Activated CD4-positive, alpha-beta memory T cell treated with anti-CD3 and anti-CD28 coated beads for 36 hours (primary cell): ENCODE results near the gene AMPD2. TPM values are rescaled to one million over a fixed set of nuclear protein-coding genes. Genes with fewer than 3 reads are reported as not detected.

Experiments
- CTCF ChIA-PET: fragments of 350-600 bp; sonication (Branson Sonifier 250); formaldehyde crosslinking; loops from one replicate; lab custom pipeline; 2021; ENCODE audit warnings: antibody characterized with exemption, inconsistent platforms; lab: Charles Lee
- POLR2A ChIA-PET: fragments of 350-600 bp; sonication (Branson Sonifier 250); formaldehyde crosslinking; loops from one replicate; lab custom pipeline; 2021; ENCODE audit warnings: antibody characterized with exemption; lab: Charles Lee
- DNase-seq: peaks from one replicate; pipeline ENCODE4 v3.0.0-alpha.2; 2020
- H3K27ac Mint-ChIP-seq: one replicate; pipeline ENCODE4 v1.8.0; 2021; ENCODE audit warnings: mixed read lengths
- H3K27me3 Mint-ChIP-seq: one replicate; pipeline ENCODE4 v1.8.0; 2021; ENCODE audit warnings: mixed read lengths
- H3K36me3 Mint-ChIP-seq: one replicate; pipeline ENCODE4 v1.8.0; 2021; ENCODE audit warnings: mixed read lengths
- H3K4me1 Mint-ChIP-seq: one replicate; pipeline ENCODE4 v1.8.0; 2021; ENCODE audit warnings: low read depth, mixed read lengths
- H3K4me3 Mint-ChIP-seq: one replicate; pipeline ENCODE4 v1.8.0; 2021; ENCODE audit warnings: mild to moderate bottlenecking, mixed read lengths
- H3K9me3 Mint-ChIP-seq: one replicate; pipeline ENCODE4 v1.8.0; 2021; ENCODE audit warnings: mixed read lengths
- intact Hi-C: fragments of 100-400 bp; cut with micrococcal nuclease; formaldehyde crosslinking; loops from one replicate; pipeline ENCODE4 v1.15.1; 2023
- total RNA-seq, 2 experiments: library from RNA; stranded (reverse); gene quantifications; one replicate each; pipeline ENCODE4 v1.2.3, GENCODE V29; 2021

The AMPD2 gene
- total RNA-seq, 2 experiments from 2014 or later = 79.1 to 93.3 TPM

- Mint-ChIP-seq H3K27ac (no peak overlapping the region), H3K36me3 (no peaks in the 10 kb centered on the region), H3K9me3 (no peaks in the 10 kb centered on the region), H3K4me3 (no peak overlapping the region), H3K4me1 (peaks cover 5% of the 10 kb centered on the region), H3K27me3 (no peaks in the 10 kb centered on the region)
- POLR2A ChIA-PET = interaction anchor here (1.2 to 1.8 kb wide), 3 partner anchors 11 to 94 kb away, joined by 3 to 10 read pairs (median 6); partner anchors contain the start of gene GNAI3
- intact Hi-C loops = loop anchor here (1.0 kb wide), 1 partner anchor 94 kb away; no protein-coding TSS in a partner anchor
- peak; percentile 93 for DNase-seq
- CTCF ChIA-PET = interaction anchor here (0.5 to 10.9 kb wide), 79 partner anchors 10 to 1524 kb away, joined by 3 to 242 read pairs (median 4); partner anchors contain the start of genes AHCYL1, AMIGO1, AMPD2 and EPS8L3
These were observed 20.7 kb downstream of the AMPD2 start for GRCh38 chr1:109640285-109640865.

- peaks cover 3% of the 10 kb centered on the region for H3K4me1 Mint-ChIP-seq
- intact Hi-C loops = no loop called here
- H3K27me3 Mint-ChIP-seq = no peaks in the 10 kb centered on the region
- CTCF ChIA-PET = interaction anchor here (0.6 to 10.9 kb wide), 45 partner anchors 10 to 528 kb away, joined by 3 to 242 read pairs (median 9); partner anchors contain the start of genes AHCYL1, AMPD2, GNAI3 and GNAT2
- H3K27ac Mint-ChIP-seq = no peak overlapping the region
- POLR2A ChIA-PET = interaction anchor here (1.2 to 1.8 kb wide), 2 partner anchors 93 to 95 kb away, joined by 6 to 10 read pairs; partner anchors contain the start of gene GNAI3
- no peaks in the 10 kb centered on the region for H3K9me3 Mint-ChIP-seq
- H3K4me3 Mint-ChIP-seq = no peak overlapping the region
- no peaks in the 10 kb centered on the region for H3K36me3 Mint-ChIP-seq
- no peak for DNase-seq
These were observed 21.6 kb downstream of the AMPD2 start for GRCh38 chr1:109641078-109641740.

GRCh38 chr1:109641861-109642260 lies 22.2 kb downstream of the AMPD2 start:
- Mint-ChIP-seq H3K4me3 (no peak overlapping the region), H3K27me3 (no peaks in the 10 kb centered on the region), H3K27ac (no peak overlapping the region), H3K9me3 (no peaks in the 10 kb centered on the region), H3K36me3 (no peaks in the 10 kb centered on the region), H3K4me1 (peaks cover 3% of the 10 kb centered on the region)
- DNase-seq = no peak
- POLR2A ChIA-PET = no interaction called here
- intact Hi-C loops = no loop called here
- CTCF ChIA-PET = interaction anchor here (1.5 to 10.9 kb wide), 14 partner anchors 9 to 527 kb away, joined by 4 to 242 read pairs (median 40); partner anchors contain the start of genes AHCYL1, GNAI3, GPR61 and GSTM4

GRCh38 chr1:109642626-109643025 lies 23.0 kb downstream of the AMPD2 start:
- DNase-seq = no peak
- POLR2A ChIA-PET = no interaction called here
- intact Hi-C loops = loop anchor here (1.0 kb wide), 2 partner anchors 131 to 342 kb away; partner anchors contain the start of gene AHCYL1
- Mint-ChIP-seq H3K27me3 (no peaks in the 10 kb centered on the region), H3K27ac (no peak overlapping the region), H3K4me1 (peaks cover 3% of the 10 kb centered on the region), H3K9me3 (no peaks in the 10 kb centered on the region), H3K4me3 (no peak overlapping the region), H3K36me3 (no peaks in the 10 kb centered on the region)
- CTCF ChIA-PET = interaction anchor here (0.7 to 10.9 kb wide), 9 partner anchors 8 to 342 kb away, joined by 3 to 242 read pairs (median 6); partner anchors contain the start of genes AHCYL1 and GNAI3

- intact Hi-C loops = loop anchor here (1.0 kb wide), 2 partner anchors 130 to 341 kb away; partner anchors contain the start of gene AHCYL1
- no peak overlapping the region for H3K27ac Mint-ChIP-seq
- DNase-seq = peak; percentile 93
- ChIA-PET POLR2A (no interaction called here), CTCF (interaction anchor here (0.7 to 10.9 kb wide), 10 partner anchors 7 to 341 kb away, joined by 3 to 242 read pairs (median 6); partner anchors contain the start of genes AHCYL1 and GNAI3)
- no peaks in the 10 kb centered on the region for H3K27me3 Mint-ChIP-seq
- no peaks in the 10 kb centered on the region for H3K36me3 Mint-ChIP-seq
- H3K4me3 Mint-ChIP-seq = no peak overlapping the region
- H3K9me3 Mint-ChIP-seq = no peaks in the 10 kb centered on the region
- peaks cover 3% of the 10 kb centered on the region for H3K4me1 Mint-ChIP-seq
These were observed 24.0 kb downstream of the AMPD2 start for GRCh38 chr1:109643385-109644230.

- intact Hi-C loops = no loop called here
- Mint-ChIP-seq H3K4me3 (no peak overlapping the region), H3K4me1 (peaks cover 3% of the 10 kb centered on the region), H3K9me3 (no peaks in the 10 kb centered on the region), H3K27me3 (no peaks in the 10 kb centered on the region), H3K36me3 (no peaks in the 10 kb centered on the region), H3K27ac (no peak overlapping the region)
- ChIA-PET POLR2A (no interaction called here), CTCF (interaction anchor here (0.7 to 10.7 kb wide), 5 partner anchors 6 to 339 kb away, joined by 4 to 242 read pairs (median 10); partner anchors contain the start of gene AHCYL1)
- DNase-seq = no peak
These were observed 25.0 kb downstream of the AMPD2 start for GRCh38 chr1:109644670-109645069.

- Mint-ChIP-seq H3K27ac (no peak overlapping the region), H3K4me1 (no peaks in the 10 kb centered on the region), H3K9me3 (no peaks in the 10 kb centered on the region), H3K4me3 (no peak overlapping the region), H3K27me3 (peaks cover 9% of the 10 kb centered on the region), H3K36me3 (no peaks in the 10 kb centered on the region)
- ChIA-PET CTCF (interaction anchor here (1.0 to 5.4 kb wide), 8 partner anchors 8 to 425 kb away, joined by 3 to 115 read pairs (median 6); partner anchors contain the start of genes AHCYL1 and GNAI3), POLR2A (no interaction called here)
- DNase-seq = no peak
- intact Hi-C loops = no loop called here
These were observed 29.9 kb downstream of the AMPD2 start for GRCh38 chr1:109649491-109649914.

- no peak overlapping the region for H3K4me3 Mint-ChIP-seq
- H3K27ac Mint-ChIP-seq = no peak overlapping the region
- H3K27me3 Mint-ChIP-seq = peaks cover 12% of the 10 kb centered on the region
- H3K4me1 Mint-ChIP-seq = peaks cover 8% of the 10 kb centered on the region
- ChIA-PET CTCF (interaction anchor here (1.0 to 5.4 kb wide), 8 partner anchors 9 to 334 kb away, joined by 3 to 115 read pairs (median 7); partner anchors contain the start of genes AHCYL1 and GNAI3), POLR2A (no interaction called here)
- no peak for DNase-seq
- no peaks in the 10 kb centered on the region for H3K36me3 Mint-ChIP-seq
- intact Hi-C loops = no loop called here
- no peaks in the 10 kb centered on the region for H3K9me3 Mint-ChIP-seq
These were observed 31.0 kb downstream of the AMPD2 start for GRCh38 chr1:109650609-109651008.

GRCh38 chr1:109652402-109652801 lies 32.8 kb downstream of the AMPD2 start:
- H3K36me3 Mint-ChIP-seq = no peaks in the 10 kb centered on the region
- intact Hi-C loops = no loop called here
- peaks cover 12% of the 10 kb centered on the region for H3K4me1 Mint-ChIP-seq
- H3K9me3 Mint-ChIP-seq = no peaks in the 10 kb centered on the region
- H3K4me3 Mint-ChIP-seq = no peak overlapping the region
- no peak overlapping the region for H3K27ac Mint-ChIP-seq
- H3K27me3 Mint-ChIP-seq = peaks cover 12% of the 10 kb centered on the region
- ChIA-PET CTCF (interaction anchor here (0.9 to 5.4 kb wide), 4 partner anchors 11 to 333 kb away, joined by 3 to 115 read pairs (median 16); partner anchors contain the start of gene AHCYL1), POLR2A (no interaction called here)
- no peak for DNase-seq

- H3K4me1 Mint-ChIP-seq = peaks cover 12% of the 10 kb centered on the region
- H3K27ac Mint-ChIP-seq = no peak overlapping the region
- DNase-seq = no peak
- ChIA-PET POLR2A (no interaction called here), CTCF (interaction anchor here (4.9 to 5.4 kb wide), 2 partner anchors 12 to 331 kb away, joined by 26 to 115 read pairs; partner anchors contain the start of gene AHCYL1)
- H3K4me3 Mint-ChIP-seq = no peak overlapping the region
- H3K27me3 Mint-ChIP-seq = peaks cover 12% of the 10 kb centered on the region
- intact Hi-C loops = no loop called here
- H3K36me3 Mint-ChIP-seq = no peaks in the 10 kb centered on the region
- H3K9me3 Mint-ChIP-seq = no peaks in the 10 kb centered on the region
These were observed 33.7 kb downstream of the AMPD2 start for GRCh38 chr1:109653306-109653705.

GRCh38 chr1:109654519-109654918 lies 34.9 kb downstream of the AMPD2 start:
- Mint-ChIP-seq H3K27ac (no peak overlapping the region), H3K4me1 (peaks cover 12% of the 10 kb centered on the region), H3K4me3 (no peak overlapping the region), H3K27me3 (peaks cover 12% of the 10 kb centered on the region), H3K36me3 (no peaks in the 10 kb centered on the region), H3K9me3 (no peaks in the 10 kb centered on the region)
- DNase-seq = no peak
- intact Hi-C loops = no loop called here
- POLR2A ChIA-PET = interaction anchor here (1.7 kb wide), 1 partner anchor 35 kb away, joined by 4 read pairs; the partner anchor contains the start of genes AMPD2 and GNAT2
- CTCF ChIA-PET = interaction anchor here (2.6 to 8.4 kb wide), 2 partner anchors 15 to 330 kb away, joined by 13 to 71 read pairs; partner anchors contain the start of gene AHCYL1
